ENCODE measurements around the gene TMEM219. TPM values are rescaled to one million over a fixed set of nuclear protein-coding genes. Genes with fewer than 3 reads are reported as not detected.

Gene TMEM219
- total RNA-seq, 1 experiment from 2014 or later, result 57.7 TPM

DNA sequence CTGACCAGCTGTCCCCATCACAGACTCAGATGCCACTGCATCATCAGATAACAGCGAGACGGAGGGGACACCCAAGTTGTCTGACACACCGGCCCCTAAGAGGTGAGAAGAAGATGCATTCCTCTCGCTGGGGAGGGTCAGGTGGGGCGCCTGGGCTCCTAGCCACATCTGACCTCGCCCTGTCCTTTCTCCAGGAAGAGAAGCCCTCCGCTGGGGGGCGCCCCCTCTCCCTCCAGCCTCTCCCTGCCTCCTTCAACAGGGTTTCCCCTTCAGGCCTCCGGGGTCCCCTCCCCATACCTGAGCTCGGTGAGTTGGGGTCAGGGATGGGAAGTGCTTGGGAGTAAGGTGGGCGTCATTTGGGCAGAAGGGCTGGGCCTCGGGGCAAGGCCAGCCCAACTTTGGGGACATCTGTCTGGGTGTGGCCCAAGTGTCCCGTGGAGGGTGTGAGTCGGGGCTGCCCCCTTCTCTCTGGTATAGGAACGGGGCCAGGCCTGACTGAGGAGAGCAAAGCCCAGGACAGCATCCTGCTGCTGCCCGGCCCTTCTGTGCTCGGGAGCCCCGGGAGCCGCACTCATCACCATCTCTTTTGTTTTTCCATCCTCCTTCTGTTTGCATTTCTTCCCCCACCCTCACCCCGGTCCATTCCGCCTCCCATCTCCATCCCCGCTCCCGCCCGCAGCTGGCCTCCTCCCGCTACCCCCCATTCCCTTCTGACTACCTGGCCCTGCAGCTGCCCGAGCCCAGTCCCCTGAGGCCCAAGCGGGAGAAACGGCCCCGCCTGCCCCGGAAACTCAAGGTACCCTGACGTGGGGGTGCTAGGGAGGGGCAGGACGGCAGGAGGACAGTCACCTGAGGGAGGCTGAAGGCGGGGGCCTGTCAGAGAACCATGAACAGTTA is 39.1 kb downstream of the TMEM219 start:
- intact Hi-C loops (cut with micrococcal nuclease; ENCODE audit: unreplicated experiment), result no loop called here
- H3K36me3 Mint-ChIP-seq (ENCODE audit: insufficient read depth, unreplicated experiment), result peaks cover 36% of the 10 kb centered on the region
- Histone ChIP-seq H3K27me3 (replicated peaks; ENCODE audit: control insufficient read depth, insufficient read depth, low read length) (no peaks in the 10 kb centered on the region), H3K4me3 (ENCODE audit: low read depth, low read length) (no peak overlapping the region), H3K9me3 (no peaks in the 10 kb centered on the region), H3K36me3 (ENCODE audit: control insufficient read depth, insufficient read depth, low read length) (no peaks in the 10 kb centered on the region), H3K4me1 (peaks cover 5% of the 10 kb centered on the region; the same call in 1 of the 2 replicates)
- TF ChIP-seq, protein P1, sequence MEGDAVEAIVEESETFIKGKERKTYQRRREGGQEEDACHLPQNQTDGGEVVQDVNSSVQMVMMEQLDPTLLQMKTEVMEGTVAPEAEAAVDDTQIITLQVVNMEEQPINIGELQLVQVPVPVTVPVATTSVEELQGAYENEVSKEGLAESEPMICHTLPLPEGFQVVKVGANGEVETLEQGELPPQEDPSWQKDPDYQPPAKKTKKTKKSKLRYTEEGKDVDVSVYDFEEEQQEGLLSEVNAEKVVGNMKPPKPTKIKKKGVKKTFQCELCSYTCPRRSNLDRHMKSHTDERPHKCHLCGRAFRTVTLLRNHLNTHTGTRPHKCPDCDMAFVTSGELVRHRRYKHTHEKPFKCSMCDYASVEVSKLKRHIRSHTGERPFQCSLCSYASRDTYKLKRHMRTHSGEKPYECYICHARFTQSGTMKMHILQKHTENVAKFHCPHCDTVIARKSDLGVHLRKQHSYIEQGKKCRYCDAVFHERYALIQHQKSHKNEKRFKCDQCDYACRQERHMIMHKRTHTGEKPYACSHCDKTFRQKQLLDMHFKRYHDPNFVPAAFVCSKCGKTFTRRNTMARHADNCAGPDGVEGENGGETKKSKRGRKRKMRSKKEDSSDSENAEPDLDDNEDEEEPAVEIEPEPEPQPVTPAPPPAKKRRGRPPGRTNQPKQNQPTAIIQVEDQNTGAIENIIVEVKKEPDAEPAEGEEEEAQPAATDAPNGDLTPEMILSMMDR (IDR thresholded peaks at IDR 0.05; ENCODE audit: insufficient read depth in 1 of 2, low read depth in 1 of 2, low read length in 1 of 2, severe bottlenecking in 1 of 2, unreplicated experiment in 1 of 2), result no peak
- POLR2A ChIA-PET, result no interaction called here
- H3K9me3 Mint-ChIP-seq (ENCODE audit: unreplicated experiment), result no peaks in the 10 kb centered on the region
- CTCF ChIA-PET, result no interaction called here
- no peaks in the 10 kb centered on the region for H3K27me3 Mint-ChIP-seq (ENCODE audit: insufficient read depth, unreplicated experiment)
- no peak overlapping the region for H3K27ac Mint-ChIP-seq (ENCODE audit: unreplicated experiment)
- H3K4me1 Mint-ChIP-seq (ENCODE audit: low read depth, unreplicated experiment), result no peaks in the 10 kb centered on the region
- no peak overlapping the region for H3K4me3 Mint-ChIP-seq (ENCODE audit: unreplicated experiment)
- no peak for DNase-seq
- no TSS peak for BruUV-seq (replicated peaks)

GRCh38 chr16:30002614-30003346 is 40.9 kb downstream of the TMEM219 start:
- intact Hi-C loops (cut with micrococcal nuclease; ENCODE audit: unreplicated experiment), result no loop called here
- Histone ChIP-seq H3K9me3 (no peaks in the 10 kb centered on the region), H3K36me3 (ENCODE audit: control insufficient read depth, insufficient read depth, low read length) (no peaks in the 10 kb centered on the region), H3K27me3 (replicated peaks; ENCODE audit: control insufficient read depth, insufficient read depth, low read length) (no peaks in the 10 kb centered on the region), H3K4me1 (no peaks in the 10 kb centered on the region), H3K4me3 (ENCODE audit: low read depth, low read length) (no peak overlapping the region)
- H3K36me3 Mint-ChIP-seq (ENCODE audit: insufficient read depth, unreplicated experiment), result peaks cover 28% of the 10 kb centered on the region
- BruUV-seq (replicated peaks), result no TSS peak
- no peak overlapping the region for H3K4me3 Mint-ChIP-seq (ENCODE audit: unreplicated experiment)
- ChIA-PET POLR2A (no interaction called here), CTCF (no interaction called here)
- no peak overlapping the region for H3K27ac Mint-ChIP-seq (ENCODE audit: unreplicated experiment)
- H3K4me1 Mint-ChIP-seq (ENCODE audit: low read depth, unreplicated experiment), result no peaks in the 10 kb centered on the region
- TF ChIP-seq, protein P1 (IDR thresholded peaks at IDR 0.05; ENCODE audit: insufficient read depth in 1 of 2, low read depth in 1 of 2, low read length in 1 of 2, severe bottlenecking in 1 of 2, unreplicated experiment in 1 of 2), result no peak
- no peaks in the 10 kb centered on the region for H3K9me3 Mint-ChIP-seq (ENCODE audit: unreplicated experiment)
- H3K27me3 Mint-ChIP-seq (ENCODE audit: insufficient read depth, unreplicated experiment), result no peaks in the 10 kb centered on the region
- DNase-seq, result no peak

GRCh38 chr16:30003670-30004423 is 42.0 kb downstream of the TMEM219 start:
- TF ChIP-seq, protein P1 (IDR thresholded peaks at IDR 0.05; ENCODE audit: insufficient read depth in 1 of 2, low read depth in 1 of 2, low read length in 1 of 2, severe bottlenecking in 1 of 2, unreplicated experiment in 1 of 2), result no peak
- Histone ChIP-seq H3K36me3 (ENCODE audit: control insufficient read depth, insufficient read depth, low read length) (no peaks in the 10 kb centered on the region), H3K4me1 (no peaks in the 10 kb centered on the region), H3K27me3 (replicated peaks; ENCODE audit: control insufficient read depth, insufficient read depth, low read length) (no peaks in the 10 kb centered on the region), H3K9me3 (no peaks in the 10 kb centered on the region), H3K4me3 (ENCODE audit: low read depth, low read length) (no peak overlapping the region)
- ChIA-PET CTCF (interaction anchor here (2.4 kb wide), 1 partner anchor 104 kb away, joined by 9 read pairs; the partner anchor contains the start of genes ASPHD1 and SEZ6L2), POLR2A (no interaction called here)
- H3K9me3 Mint-ChIP-seq (ENCODE audit: unreplicated experiment), result no peaks in the 10 kb centered on the region
- peaks cover 25% of the 10 kb centered on the region for H3K36me3 Mint-ChIP-seq (ENCODE audit: insufficient read depth, unreplicated experiment)
- no TSS peak for BruUV-seq (replicated peaks)
- intact Hi-C loops (cut with micrococcal nuclease; ENCODE audit: unreplicated experiment), result no loop called here
- H3K4me3 Mint-ChIP-seq (ENCODE audit: unreplicated experiment), result no peak overlapping the region
- DNase-seq, result no peak
- H3K27ac Mint-ChIP-seq (ENCODE audit: unreplicated experiment), result no peak overlapping the region
- H3K27me3 Mint-ChIP-seq (ENCODE audit: insufficient read depth, unreplicated experiment), result no peaks in the 10 kb centered on the region
- H3K4me1 Mint-ChIP-seq (ENCODE audit: low read depth, unreplicated experiment), result no peaks in the 10 kb centered on the region
